NCI-H69 (cell line): ENCODE results near the gene F7.

Source experiments
- DNase-seq: peaks from one replicate; lab custom pipeline; 2025; lab: John Stamatoyannopoulos, UW

F7 gene

DNA sequence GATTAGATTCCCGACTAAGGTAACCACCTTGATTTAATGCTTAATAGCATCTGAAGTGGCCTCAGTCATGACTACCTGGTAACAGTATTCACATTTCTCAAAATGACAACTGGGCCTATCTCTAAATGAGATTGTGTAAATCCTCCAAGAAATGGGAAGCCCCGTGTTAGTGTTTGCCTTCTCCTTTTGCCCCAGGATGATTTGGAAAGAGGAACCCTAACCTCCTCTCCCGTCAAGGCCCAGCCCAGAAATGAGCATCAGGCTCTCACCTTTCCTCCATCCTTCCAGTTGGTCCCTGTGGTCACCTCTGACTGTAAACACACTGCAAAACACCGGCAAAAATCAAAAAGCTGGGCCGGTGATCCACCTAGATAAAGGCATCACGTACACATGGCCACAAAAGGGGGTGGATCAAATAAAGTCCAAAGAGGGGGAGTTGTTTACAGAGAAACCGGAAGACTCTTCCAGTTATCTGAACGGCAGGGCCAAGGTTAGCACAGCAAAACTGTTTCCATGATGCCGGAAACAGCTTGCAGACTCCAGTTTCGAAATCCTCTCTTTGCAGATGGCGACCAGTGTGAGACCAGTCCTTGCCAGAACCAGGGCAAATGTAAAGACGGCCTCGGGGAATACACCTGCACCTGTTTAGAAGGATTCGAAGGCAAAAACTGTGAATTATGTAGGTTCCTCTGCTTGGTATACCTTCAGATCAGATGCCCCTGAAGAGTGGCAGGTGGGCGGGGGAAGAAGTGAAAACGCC, 33.4 kb downstream of the F7 start:
- DNase-seq = peak; percentile 65

DNA sequence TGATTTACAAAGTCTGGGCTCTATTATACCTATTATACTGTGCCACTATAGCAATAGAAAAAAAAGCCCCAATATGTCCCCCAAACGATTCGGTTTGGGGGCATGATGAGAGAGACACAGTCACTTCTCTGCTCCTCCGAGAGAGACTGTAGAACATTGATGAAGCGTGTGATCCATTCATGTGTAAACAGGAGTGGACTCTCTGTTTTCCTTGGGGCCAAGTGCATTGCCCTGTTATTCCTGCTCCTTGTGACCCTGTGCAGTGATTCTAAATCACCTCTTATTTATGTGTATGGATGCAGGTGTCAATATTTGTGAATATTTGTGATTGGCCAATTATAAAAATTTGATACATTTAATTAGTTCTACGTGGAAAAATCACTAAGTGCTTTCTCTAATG, 34.0 kb downstream of the F7 start:
- DNase-seq = no peak

DNA sequence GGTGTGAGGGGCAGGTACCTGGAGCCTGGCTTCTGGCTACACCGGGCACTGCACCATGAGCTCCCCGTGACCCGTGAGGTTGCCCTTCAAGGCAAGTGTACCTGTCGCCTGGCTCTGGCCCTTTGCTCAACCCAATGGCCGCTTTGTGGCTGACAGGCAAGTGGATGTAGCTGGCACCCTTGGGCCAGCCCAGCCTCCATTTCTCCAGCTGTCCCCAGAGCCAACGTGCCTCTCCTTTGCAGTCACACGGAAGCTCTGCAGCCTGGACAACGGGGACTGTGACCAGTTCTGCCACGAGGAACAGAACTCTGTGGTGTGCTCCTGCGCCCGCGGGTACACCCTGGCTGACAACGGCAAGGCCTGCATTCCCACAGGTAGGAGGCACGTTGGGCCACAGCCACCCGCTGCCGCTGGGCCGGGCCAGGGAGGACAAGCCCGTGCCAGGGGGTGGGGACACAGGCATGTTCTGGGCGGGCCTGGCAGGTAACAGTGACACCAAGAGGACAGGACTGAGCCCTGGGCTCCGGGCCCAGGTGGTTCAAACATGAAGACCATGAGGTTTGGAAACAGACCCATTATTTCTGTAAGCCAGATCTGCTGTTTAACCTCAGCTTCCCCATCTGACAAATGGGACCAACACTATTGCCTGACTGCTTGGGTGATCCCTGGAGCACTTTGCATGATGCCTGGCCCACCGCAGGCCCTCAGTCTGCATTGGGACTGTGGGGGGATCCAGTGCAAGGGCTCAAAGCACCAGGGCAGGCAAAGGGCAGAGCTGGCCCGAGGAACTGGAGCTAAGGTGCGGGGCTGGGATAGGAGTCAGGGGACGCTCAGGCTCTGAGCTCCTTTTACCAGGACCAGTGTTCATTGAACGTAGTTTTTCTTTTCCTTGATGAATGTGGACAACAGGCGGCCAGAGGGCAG, 35.3 kb downstream of the F7 start:
- DNase-seq = no peak

DNA sequence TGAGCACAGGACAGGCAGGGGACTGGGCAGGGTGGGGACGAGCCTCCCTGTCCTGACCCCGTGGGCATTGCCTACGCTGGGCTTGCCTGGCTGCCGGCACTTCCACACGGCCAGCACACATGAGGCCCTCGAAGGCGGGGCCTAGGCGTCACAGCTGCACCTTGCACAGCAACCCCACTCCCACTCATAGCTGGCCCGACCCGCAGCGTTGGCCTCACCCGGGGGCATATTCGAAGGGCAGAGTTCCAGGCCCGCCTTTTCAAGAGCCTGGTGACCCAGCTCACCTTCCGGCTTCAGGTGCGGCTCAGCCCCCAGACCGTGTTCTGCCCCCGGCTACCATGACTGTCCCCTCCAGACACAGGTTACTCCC, 36.0 kb downstream of the F7 start:
- no peak for DNase-seq

DNA sequence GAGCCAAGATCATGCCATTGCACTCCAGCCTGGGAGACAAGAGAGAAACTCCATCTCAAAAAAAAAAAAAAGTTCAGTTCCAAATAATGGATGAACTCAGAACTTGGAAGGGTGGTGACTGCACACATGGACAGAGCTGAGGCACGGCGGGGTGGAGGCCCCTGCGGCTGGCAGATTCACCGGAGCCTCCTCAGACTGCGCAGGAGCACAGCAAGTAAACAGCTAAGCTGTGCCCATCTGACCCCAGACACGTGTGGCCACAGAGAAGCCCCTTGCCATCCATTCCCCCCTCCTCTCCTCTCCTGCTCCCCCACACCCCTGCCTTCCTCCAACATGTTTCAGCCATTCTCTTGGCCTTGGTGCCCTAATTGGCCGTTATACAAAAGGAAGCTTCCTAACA, 37.3 kb downstream of the F7 start:
- no peak for DNase-seq

DNA sequence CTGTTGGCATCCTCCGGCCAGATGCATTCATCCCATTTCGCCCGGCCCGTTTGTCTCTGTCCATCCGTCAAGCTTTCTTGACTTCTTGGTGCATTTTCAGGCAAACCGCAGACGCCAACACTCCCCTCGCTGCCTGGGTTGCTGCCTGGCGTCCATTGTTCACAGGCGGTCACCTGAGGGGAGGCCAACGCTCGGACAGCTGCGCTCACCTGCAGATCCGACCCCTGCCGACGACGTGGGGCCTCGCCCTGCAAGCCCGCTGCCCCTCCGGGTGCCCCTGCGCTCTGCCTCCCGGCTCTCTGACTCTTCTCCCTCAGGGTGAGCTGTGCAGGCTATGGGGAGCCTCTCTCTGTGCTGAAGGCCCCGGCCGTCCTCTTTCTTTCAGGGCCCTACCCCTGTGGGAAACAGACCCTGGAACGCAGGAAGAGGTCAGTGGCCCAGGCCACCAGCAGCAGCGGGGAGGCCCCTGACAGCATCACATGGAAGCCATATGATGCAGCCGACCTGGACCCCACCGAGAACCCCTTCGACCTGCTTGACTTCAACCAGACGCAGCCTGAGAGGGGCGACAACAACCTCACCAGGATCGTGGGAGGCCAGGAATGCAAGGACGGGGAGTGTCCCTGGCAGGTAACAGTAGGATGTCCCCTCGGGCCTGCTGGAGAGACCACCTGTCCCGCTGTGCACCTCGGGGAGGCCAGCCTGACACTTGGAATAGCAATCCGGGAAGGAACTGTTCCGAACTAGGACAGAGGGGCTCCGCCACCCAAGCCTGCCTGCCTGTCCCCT, 38.1 kb downstream of the F7 start:
- no peak for DNase-seq

DNA sequence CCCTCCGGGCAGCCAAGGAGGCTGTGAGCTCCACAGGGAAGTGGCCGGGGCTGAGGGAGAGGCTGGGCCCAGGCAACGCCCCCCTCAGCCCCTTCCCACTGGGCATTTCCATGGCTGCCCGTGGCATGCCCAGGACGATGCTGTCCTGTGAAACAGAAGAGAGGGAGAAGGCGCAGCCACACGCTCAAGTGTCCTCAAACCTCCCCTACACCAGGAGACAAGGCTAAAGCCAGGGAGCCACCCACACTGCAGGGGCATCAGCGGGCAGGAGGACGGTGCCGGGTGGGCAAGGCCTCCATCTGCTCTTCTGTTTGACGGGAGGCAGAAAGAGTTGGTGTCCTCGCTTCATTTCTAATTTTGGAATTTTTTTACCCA, 38.7 kb downstream of the F7 start:
- no peak for DNase-seq

DNA sequence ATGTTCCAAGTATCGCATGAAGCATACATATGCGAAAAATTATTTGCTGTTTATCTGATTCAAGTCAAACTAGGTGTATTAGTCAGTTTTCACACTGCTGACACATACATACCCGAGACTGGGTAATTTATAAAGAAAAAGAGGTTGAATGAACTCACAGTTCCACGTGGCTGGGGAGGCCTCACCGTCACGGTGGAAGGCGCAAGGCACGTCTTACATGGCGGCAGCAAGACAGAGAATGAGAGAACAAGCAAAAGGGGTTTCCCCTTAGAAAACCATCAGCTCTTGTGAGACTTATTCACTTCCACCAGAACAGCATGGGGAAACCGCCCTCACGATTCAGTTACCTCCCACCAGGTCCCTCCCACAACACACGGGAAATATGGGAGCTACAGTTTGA, 39.9 kb downstream of the F7 start:
- DNase-seq = no peak

DNA sequence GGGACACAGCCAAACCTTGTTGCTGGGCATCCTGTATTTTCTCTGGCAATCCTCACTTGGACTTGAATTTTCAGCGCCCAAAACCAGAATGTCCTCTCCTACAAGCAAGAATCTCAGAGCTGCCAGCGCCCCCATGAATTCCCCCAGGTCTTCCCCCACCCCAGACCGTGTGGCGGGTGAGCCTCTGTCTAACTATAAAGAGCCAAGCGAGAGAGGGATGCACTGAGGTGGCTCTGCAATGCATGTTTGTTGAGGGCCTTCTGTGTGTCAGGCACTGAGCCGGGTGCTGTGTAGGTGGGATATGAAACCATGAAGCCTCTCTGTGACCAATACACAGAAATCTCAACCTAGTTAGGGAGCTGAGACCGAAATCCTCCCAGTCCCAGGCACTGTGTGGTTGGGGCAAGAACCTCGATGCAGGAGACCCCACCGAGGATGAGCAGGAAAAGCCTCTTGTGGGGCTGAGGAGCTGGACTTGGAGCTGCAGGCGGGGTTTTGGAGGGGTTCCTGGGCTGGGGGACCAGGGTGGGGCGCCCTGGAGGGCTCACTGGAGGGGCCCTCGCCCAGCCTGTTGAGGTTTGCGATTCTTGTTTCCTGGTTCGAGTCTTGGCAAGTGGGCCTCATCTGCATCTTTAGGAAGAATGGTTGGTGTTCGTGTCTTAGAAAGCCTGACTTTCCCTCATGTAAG, 40.5 kb downstream of the F7 start:
- no peak for DNase-seq

DNA sequence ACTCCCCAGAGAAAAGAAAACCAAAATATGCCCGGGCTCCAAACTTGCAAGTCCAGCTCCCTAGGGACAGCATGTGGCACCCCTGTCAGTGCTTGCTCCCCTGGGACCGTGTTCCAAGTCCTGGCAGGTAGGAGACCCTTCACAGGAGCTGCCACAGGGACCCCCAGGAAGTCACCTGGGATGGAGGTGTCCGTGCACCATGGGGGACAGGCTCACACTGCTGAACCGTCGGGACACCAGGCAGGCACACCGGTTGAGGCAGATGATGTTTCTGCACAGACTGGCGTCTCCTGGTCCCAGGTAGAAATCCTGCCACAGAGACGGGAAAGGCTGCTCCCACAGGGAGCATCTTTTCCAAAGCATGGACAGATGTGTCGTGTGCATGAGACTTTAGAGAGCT, 41.2 kb downstream of the F7 start:
- no peak for DNase-seq

DNA sequence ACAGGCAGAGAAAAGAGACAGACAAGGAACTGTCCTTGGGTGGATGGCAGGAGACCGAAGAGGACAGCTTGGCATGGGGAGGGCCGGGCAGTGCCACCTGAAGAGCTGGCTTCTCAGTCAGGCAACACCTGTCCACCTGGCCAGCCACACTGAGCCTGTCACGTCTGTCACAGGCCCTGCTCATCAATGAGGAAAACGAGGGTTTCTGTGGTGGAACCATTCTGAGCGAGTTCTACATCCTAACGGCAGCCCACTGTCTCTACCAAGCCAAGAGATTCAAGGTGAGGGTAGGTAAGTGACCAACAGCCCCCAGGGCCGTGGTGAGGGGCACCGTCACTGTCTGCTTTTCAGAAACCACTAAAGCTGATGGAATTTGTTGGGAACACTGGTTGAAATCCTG, 41.6 kb downstream of the F7 start:
- DNase-seq = no peak

DNA sequence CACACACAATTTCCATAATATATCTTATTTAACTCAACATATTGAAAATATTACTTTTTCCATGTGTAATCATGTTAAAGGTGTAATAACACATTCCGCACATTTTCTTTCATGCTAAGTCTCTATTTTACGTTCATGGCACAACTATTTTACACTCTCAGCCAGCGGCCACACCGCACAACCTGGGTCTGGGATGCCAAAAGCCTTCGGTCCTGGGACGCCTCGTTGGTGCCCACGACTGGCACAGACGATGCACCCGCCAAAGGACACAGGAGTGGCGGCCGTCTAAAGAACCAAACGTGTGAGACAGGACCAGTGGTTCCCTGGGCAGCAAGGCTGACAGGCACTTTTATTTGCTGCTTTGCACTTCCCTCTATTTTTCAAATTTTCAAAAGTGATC, 42.8 kb downstream of the F7 start:
- no peak for DNase-seq

DNA sequence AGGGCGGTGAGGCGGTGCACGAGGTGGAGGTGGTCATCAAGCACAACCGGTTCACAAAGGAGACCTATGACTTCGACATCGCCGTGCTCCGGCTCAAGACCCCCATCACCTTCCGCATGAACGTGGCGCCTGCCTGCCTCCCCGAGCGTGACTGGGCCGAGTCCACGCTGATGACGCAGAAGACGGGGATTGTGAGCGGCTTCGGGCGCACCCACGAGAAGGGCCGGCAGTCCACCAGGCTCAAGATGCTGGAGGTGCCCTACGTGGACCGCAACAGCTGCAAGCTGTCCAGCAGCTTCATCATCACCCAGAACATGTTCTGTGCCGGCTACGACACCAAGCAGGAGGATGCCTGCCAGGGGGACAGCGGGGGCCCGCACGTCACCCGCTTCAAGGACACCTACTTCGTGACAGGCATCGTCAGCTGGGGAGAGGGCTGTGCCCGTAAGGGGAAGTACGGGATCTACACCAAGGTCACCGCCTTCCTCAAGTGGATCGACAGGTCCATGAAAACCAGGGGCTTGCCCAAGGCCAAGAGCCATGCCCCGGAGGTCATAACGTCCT, 43.4 kb downstream of the F7 start:
- DNase-seq = no peak

DNA sequence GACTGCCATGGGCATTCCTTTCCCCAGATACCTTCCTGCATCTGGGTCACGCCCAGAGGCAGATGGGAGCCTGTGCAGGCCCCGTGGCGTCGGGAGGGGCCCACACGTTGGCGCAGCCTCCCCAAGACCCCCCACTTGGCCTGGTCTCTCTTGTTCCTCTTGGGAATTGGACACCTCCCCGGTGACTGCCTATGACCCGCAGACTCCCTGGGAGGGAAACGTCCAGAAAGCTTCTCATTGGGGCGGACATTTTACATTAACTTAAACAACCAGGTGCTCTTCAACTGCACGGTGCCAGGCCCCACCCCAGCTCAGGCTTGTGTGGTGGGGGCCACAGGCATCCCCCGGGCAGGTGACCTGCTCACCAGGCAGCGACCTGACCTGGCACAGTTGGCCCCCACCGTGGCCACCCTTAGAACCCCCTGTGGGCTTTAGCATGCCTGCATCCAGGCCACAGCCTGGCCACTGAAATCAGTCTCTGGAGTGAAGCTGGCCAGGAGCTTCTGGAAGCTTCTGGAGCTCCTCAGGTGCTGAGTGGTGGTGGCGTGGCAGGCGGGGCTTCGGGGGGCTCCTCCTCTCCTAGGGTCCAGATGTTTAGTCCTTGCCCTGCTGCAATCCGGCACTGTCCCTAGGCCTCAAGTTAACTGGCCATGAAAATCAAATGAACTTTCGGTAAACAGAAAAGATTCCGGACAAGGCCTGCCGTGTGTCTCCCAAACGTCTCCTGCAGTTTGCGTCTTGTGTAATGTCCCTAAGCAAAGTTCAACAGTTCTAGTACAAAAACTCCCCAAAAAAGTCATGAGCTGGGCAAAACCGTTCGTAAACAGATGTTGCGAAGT, 44.3 kb downstream of the F7 start:
- no peak for DNase-seq

DNA sequence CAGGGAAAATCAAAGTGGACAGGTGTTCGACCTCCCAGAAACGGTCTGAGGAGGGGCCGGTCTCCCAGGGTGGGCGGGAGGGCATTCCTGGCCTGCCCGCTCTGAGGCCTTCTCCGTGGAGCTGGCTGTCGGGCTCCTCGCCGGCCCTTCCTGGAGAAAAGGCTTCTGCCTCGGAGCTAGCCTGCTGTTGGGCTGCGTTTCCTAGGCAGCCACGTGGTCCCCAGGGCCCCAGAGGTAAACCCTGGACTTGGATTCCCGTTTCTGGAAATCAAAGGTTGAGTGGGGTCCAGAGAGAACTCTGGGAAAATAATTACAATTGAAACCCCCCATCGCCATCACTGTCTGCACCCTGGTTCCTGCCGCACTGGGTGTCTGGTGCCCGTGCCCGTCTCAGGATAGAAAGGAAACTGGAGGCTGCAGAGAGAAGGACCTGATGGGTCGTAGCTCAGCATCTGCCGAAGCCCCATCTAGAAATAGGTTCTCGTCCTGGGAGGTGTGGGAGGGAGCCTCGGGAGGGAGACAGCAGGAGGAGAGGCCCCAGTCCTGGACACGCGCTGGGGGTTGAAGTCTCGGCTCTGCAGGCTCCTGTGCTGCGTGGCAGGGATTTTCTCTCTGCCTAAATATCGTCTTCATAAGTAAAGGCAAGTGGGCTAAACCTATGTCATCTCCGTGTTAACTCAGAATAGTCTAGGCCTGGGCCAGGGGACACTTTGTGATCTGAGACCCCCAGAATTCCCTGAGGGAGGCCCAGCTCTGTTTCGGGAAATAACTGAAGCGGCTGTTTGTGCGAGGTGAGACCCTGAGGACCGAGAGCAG, 45.2 kb downstream of the F7 start:
- no peak for DNase-seq

DNA sequence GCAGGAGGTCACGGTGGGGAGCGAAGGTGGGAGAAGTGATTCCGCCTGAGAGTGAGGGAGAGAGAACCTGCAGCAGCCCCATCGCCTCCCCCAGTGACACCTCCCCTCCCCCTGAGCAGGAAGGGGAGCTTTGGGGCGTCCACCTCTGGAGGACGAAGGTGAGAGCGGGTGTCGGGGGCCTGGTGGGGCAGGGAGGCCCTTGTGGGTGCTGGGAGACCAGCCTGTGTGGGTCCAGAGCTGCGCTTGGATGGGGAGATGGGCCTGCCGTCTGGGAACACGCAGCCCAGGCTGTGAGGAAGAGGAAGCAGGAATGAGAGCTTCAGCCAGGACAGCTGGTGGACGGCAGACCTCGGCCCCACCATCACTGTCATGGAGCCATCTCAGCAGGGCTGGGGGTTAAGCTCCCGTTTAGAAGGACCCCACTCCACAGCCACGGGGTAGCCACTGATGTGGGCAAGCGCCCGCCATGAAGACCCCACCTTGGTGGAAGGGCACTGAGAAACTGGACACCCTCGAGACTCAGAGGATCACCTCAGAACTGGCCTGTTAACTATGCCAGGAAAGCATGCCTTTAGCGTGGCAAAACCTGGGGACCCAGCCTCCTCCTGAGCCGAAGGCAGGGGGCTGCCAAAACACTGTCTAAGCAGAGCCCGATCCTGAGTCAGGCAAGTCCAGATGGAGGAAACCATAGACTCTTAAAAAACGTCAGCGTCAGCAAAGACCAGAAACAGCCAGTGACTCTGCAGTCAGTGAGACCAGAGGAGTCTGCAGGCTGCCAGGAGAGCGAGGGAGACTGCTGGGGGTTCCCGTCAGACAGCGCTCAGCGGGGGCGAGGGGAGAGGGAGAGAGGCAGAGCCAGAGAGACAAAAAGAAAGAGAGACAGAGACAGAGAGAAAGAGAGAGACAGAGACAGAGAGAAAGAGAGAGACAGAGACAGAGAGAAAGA, 46.4 kb downstream of the F7 start:
- peak; percentile 60 for DNase-seq

DNA sequence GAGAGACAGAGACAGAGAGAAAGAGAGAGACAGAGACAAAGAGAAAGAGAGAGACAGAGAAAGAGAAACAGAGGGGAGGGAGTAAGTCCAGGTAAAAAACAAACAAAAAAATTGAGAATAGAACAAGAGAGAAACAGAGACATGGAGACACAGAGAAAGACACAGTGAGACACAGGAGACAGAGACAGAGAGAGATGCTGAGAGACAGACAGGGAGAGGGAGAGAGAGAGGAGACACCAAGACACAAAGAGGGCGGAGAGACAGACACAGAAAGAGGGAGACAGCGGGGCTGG, 47.0 kb downstream of the F7 start:
- DNase-seq = no peak

DNA sequence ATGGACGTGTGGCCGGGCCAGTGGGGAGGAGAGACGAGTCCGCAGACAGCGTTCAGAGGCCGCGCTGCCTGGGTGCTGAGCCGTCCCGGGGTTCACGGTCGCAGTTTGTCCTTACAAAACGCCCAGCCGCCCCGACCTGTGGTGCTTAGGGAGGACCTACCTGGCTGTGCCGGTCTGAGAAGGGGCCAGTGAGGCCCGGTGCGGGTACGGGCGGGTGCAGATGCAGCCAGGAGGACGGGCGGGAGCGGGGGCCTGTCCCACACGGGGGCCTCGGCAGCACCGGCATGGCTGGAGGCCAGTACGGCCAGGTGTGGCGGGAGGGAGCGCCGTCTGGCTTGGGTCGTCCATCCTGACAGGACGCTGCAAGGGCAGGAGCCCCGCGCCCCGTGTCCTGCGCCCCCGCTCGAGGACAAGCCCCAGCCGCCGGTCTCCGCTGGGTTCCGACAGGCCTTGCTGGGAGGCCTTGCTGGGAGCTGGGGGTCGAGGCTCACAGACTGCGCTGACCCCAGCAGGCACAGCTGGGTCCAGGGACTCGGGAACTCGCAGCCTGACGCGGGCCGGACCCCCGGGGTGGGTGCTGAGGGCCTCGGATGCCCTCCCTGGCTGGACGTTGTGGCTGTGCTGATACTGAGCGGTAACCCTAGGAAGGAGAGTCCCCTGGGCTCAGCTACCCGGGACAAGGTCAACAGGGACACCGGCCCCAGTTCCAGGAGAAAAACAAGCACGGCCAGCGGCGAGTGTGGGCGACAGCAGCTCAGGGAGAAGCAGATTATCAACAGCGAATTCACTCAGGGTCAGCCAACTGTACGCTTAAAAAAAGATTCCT, 47.6 kb downstream of the F7 start:
- DNase-seq = peak; percentile 80
